Measurements from ENCODE around the gene MMP20.

GRCh38 chr11:102617466-102618008 lies 7.6 kb downstream of the MMP20 start:
- TF ChIP-seq CTCF (IDR thresholded peaks at IDR 0.05 in 4 of 5, conservative IDR thresholded peaks at IDR 0.05 in 1 of 5) = no peak
- TF ChIP-seq POLR2A (IDR thresholded peaks at IDR 0.05) = no peak

Data from gastrocnemius medialis (tissue), 4 donors.